ENCODE data around the gene MBD3L3. TPM values are rescaled to one million over a fixed set of nuclear protein-coding genes. Genes with fewer than 3 reads are reported as not detected.
A peak's percentile ranks its signal among the peaks of the same experiment; 100 is the strongest.

The MBD3L3 gene
- total and polyA plus RNA-seq, 2 of the 4 experiments (the other 2 are of a cell fraction): not detected

DNA sequence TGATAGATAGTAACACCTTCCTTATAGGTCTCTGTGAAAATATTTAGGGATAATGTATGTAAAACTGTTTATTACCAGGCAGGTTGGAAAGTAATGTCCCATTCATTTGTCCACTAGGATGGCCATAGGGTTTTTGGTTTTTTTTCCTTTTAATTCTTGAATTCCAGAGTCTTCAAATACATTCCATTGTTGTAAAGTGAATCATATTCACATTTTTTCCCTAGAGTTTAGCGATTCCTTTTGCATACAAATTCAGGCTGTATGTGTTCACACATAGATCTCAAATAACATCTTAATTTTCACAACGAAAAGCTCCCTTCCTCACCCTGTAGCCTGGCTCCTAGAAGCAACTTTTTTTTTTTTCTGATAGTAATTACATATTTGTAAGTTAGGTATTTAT, 9.2 kb upstream of the MBD3L3 start:
- no peak overlapping the region for H3K4me2 ChIP-seq (ENCODE audit: low read depth, low read length)
- TF ChIP-seq RFX5 (IDR thresholded peaks at IDR 0.05; ENCODE audit: low read depth, low read length) (no peak), MXI1 (IDR thresholded peaks at IDR 0.05; ENCODE audit: borderline replicate concordance, low read depth, low read length) (no peak), RAD21 (IDR thresholded peaks at IDR 0.05; ENCODE audit: low read length) (no peak), CHD1 (IDR thresholded peaks at IDR 0.05; ENCODE audit: low read depth, low read length) (no peak)
- TF ChIP-seq, protein P1, sequence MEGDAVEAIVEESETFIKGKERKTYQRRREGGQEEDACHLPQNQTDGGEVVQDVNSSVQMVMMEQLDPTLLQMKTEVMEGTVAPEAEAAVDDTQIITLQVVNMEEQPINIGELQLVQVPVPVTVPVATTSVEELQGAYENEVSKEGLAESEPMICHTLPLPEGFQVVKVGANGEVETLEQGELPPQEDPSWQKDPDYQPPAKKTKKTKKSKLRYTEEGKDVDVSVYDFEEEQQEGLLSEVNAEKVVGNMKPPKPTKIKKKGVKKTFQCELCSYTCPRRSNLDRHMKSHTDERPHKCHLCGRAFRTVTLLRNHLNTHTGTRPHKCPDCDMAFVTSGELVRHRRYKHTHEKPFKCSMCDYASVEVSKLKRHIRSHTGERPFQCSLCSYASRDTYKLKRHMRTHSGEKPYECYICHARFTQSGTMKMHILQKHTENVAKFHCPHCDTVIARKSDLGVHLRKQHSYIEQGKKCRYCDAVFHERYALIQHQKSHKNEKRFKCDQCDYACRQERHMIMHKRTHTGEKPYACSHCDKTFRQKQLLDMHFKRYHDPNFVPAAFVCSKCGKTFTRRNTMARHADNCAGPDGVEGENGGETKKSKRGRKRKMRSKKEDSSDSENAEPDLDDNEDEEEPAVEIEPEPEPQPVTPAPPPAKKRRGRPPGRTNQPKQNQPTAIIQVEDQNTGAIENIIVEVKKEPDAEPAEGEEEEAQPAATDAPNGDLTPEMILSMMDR (conservative IDR thresholded peaks at IDR 0.05; ENCODE audit: low read depth, low read length): no peak
- no peaks in the 10 kb centered on the region for H3K9me1 ChIP-seq (ENCODE audit: insufficient read depth, low read length)
- no peak overlapping the region for H3K4ac ChIP-seq (ENCODE audit: low read depth, low read length)
- in situ Hi-C loops (cut with MboI; ENCODE audit: low sequenced_read_pairs): no loop called here
- H3K18ac ChIP-seq (ENCODE audit: low read depth, low read length): no peak overlapping the region
- H3K23ac ChIP-seq (ENCODE audit: low read depth, low read length): no peak overlapping the region
- ATAC-seq (ENCODE audit: low read depth) (no peak), DNase-seq (peak; percentile 49)
- H3K9me3 ChIP-seq (ENCODE audit: control insufficient read depth, insufficient read depth, low read length): no peaks in the 10 kb centered on the region; the same call in 1 of the 2 replicates
- peak overlapping the region; percentile 39 for H2BK5ac ChIP-seq (ENCODE audit: low read depth, low read length, poor library complexity, severe bottlenecking)
- no peak overlapping the region for H4K8ac ChIP-seq (ENCODE audit: low read depth in 2 of 2, low read length in 2 of 2)
- no peak overlapping the region for H3K9ac ChIP-seq (ENCODE audit: low read depth, low read length)
- ChIA-PET POLR2A (ENCODE audit: unreplicated experiment) (no interaction called here), CTCF (no interaction called here)
- H4K91ac ChIP-seq (ENCODE audit: insufficient read depth, low read depth, low read length): no peak overlapping the region
- peaks cover 11% of the 10 kb centered on the region for H3K36me3 ChIP-seq (ENCODE audit: control insufficient read depth, insufficient read depth, low read length)
- no peak overlapping the region for H3K27ac ChIP-seq (ENCODE audit: insufficient read depth, low read length)
- no peak overlapping the region for H2AK5ac ChIP-seq (ENCODE audit: low read depth, low read length)
- H3K4me1 ChIP-seq (ENCODE audit: control insufficient read depth, insufficient read depth, low read length): no peaks in the 10 kb centered on the region
- H2BK20ac ChIP-seq (ENCODE audit: low read depth, low read length): no peak overlapping the region
- H2BK15ac ChIP-seq (ENCODE audit: low read depth, low read length): no peak overlapping the region
- WGBS, 2 experiments (ENCODE audit: extremely low coverage in 2 of 2, insufficient read length in 1 of 2): no CpG with 5 or more reads among the region's 2 CpGs
- H3K56ac ChIP-seq (ENCODE audit: extremely low read depth, insufficient read depth, low read length): no peak overlapping the region
- no peak overlapping the region for H2BK120ac ChIP-seq (ENCODE audit: low read depth, low read length)
- peaks cover 11 to 17% of the 10 kb centered on the region in 2 experiments for H3K79me1 ChIP-seq (ENCODE audit: low read depth in 1 of 2, low read length in 2 of 2)
- no peak overlapping the region for H2AK9ac ChIP-seq (replicated peaks; ENCODE audit: low read depth, low read length, poor library complexity)
- no peak overlapping the region for H2AFZ ChIP-seq (replicated peaks; ENCODE audit: low read length, poor library complexity)
- no peaks in the 10 kb centered on the region for H3K27me3 ChIP-seq (ENCODE audit: control insufficient read depth, insufficient read depth, low read length)
- dilution Hi-C loops (cut with HindIII; ENCODE audit: low sequenced_read_pairs, unreplicated experiment): no loop called here
- no peak overlapping the region for H3K4me3 ChIP-seq (ENCODE audit: insufficient read depth, low read depth, low read length)
- H4K20me1 ChIP-seq (ENCODE audit: insufficient read depth, low read length): no peaks in the 10 kb centered on the region
- H3K14ac ChIP-seq (replicated peaks; ENCODE audit: low read depth, low read length): no peak overlapping the region
- H4K5ac ChIP-seq (ENCODE audit: low read depth, low read length): no peak overlapping the region
- BruUV-seq (replicated peaks): no TSS peak
- intact Hi-C loops (cut with micrococcal nuclease): loop anchor here (10.0 kb wide), 1 partner anchor 333 kb away; the partner anchor contains the start of genes GPR108 and TRIP10

Measured in IMR-90 (cell line).